Left ventricle myocardium inferior (tissue), 1 donor: ENCODE results near the gene MRPL41. TPM values are rescaled to one million over a fixed set of nuclear protein-coding genes. Genes with fewer than 3 reads are reported as not detected.
"Not testable (repeated sequence)": the region's sequence is repeated elsewhere in the genome, so short reads cannot be mapped to it uniquely, and the experiment has no call there.

Experiments
- DNase-seq: peaks from one replicate; pipeline ENCODE4 v3.0.0-alpha.2; 2020
- H3K27ac ChIP-seq: fragments of 200-600 bp; replicated peaks from 2 replicates; pipeline ENCODE4 v1.8.0; 2021
- H3K27me3 ChIP-seq: fragments of 200-600 bp; 2 replicates; pipeline ENCODE4 v1.8.0; 2021; ENCODE audit warnings: low read depth
- H3K36me3 ChIP-seq: fragments of 200-600 bp; 2 replicates; pipeline ENCODE4 v1.8.0; 2021
- H3K4me1 ChIP-seq: fragments of 200-600 bp; 2 replicates; pipeline ENCODE4 v1.8.0; 2021
- H3K4me3 ChIP-seq: fragments of 200-600 bp; 2 replicates; pipeline ENCODE4 v1.8.0; 2021; ENCODE audit warnings: mild to moderate bottlenecking, moderate library complexity
- H3K9me3 ChIP-seq: fragments of 200-600 bp; replicated peaks from 2 replicates; pipeline ENCODE4 v1.8.0; 2021
- CTCF ChIP-seq: fragments of 200-600 bp; IDR thresholded peaks from 2 replicates; pipeline ENCODE4 v1.8.0; 2021; ENCODE audit warnings: antibody characterized with exemption, mild to moderate bottlenecking, borderline replicate concordance
- intact Hi-C: fragments of 100-400 bp; cut with micrococcal nuclease; formaldehyde crosslinking; loops from one replicate; pipeline ENCODE4 v1.11.0; 2022
- total RNA-seq: library from RNA; stranded (reverse); fragmentation: NEBNext Ultra II Directional; extraction: Animal tissue kit (Norgen Biotek cat#: 25700); gene quantifications from one replicate; pipeline ENCODE4 v1.2.1, GENCODE V29; 2021
- donor health status: DM: no; HTN: yes; CAD: no; lungs with severe emphysema.

The MRPL41 gene
- total RNA-seq, 1 donor from 2014 or later: 233 TPM

GRCh38 chr9:137545123-137545522 lies 6.6 kb upstream of the MRPL41 start:
- DNase-seq: no peak
- peaks cover 33% of the 10 kb centered on the region for H3K36me3 ChIP-seq
- no peak overlapping the region for H3K4me3 ChIP-seq
- TF ChIP-seq CTCF: no peak
- peaks cover 3% of the 10 kb centered on the region for H3K9me3 ChIP-seq
- intact Hi-C loops: no loop called here
- no peaks in the 10 kb centered on the region for H3K27me3 ChIP-seq
- H3K4me1 ChIP-seq: peaks cover 38% of the 10 kb centered on the region
- H3K27ac ChIP-seq: no peak overlapping the region

- intact Hi-C loops: no loop called here
- peaks cover 6% of the 10 kb centered on the region for H3K36me3 ChIP-seq
- H3K9me3 ChIP-seq: peaks cover 3% of the 10 kb centered on the region
- H3K27ac ChIP-seq: peak overlapping the region; percentile 9
- DNase-seq: no peak
- no peak overlapping the region for H3K4me3 ChIP-seq
- H3K27me3 ChIP-seq: no peaks in the 10 kb centered on the region
- peaks cover 51% of the 10 kb centered on the region for H3K4me1 ChIP-seq
- no peak for TF ChIP-seq CTCF
Observed at GRCh38 chr9:137547687-137548543, 3.8 kb upstream of the MRPL41 start.

- DNase-seq: peak; percentile 91
- Histone ChIP-seq H3K9me3 (peaks cover 3% of the 10 kb centered on the region), H3K36me3 (peaks cover 15% of the 10 kb centered on the region), H3K27ac (peak within 1 kb of the TSS; percentile 99), H3K27me3 (no peaks in the 10 kb centered on the region), H3K4me1 (peaks cover 48% of the 10 kb centered on the region), H3K4me3 (peak within 1 kb of the TSS; percentile 97)
- intact Hi-C loops: no loop called here
- TF ChIP-seq CTCF: no peak
Observed at GRCh38 chr9:137550231-137550621, 1.5 kb upstream of the MRPL41 start, which contains the start of gene PNPLA7. Gene PNPLA7, minus strand, starts transcription at chr9:137550402. Its CDS starts 205 bp downstream, at chr9:137550197.

- Histone ChIP-seq H3K36me3 (peaks cover 22% of the 10 kb centered on the region), H3K4me3 (peak overlapping the region; percentile 97), H3K27ac (peak overlapping the region; percentile 99), H3K4me1 (peaks cover 53% of the 10 kb centered on the region)
- DNase-seq, intact Hi-C loops, H3K9me3 ChIP-seq, H3K27me3 ChIP-seq: not testable (repeated sequence)
Observed at GRCh38 chr9:137550958-137551263, 768 bp upstream of the MRPL41 start.

- no peaks in the 10 kb centered on the region for H3K9me3 ChIP-seq
- DNase-seq: no peak
- intact Hi-C loops: no loop called here
- H3K4me3 ChIP-seq: peak overlapping the region; percentile 97
- peak overlapping the region; percentile 99 for H3K27ac ChIP-seq
- H3K36me3 ChIP-seq: peaks cover 35% of the 10 kb centered on the region
- H3K27me3 ChIP-seq: no peaks in the 10 kb centered on the region
- H3K4me1 ChIP-seq: peaks cover 60% of the 10 kb centered on the region
- no peak for TF ChIP-seq CTCF
Observed at GRCh38 chr9:137552022-137552768, 516 bp downstream of the MRPL41 start.

- DNase-seq, H3K9me3 ChIP-seq, H3K27me3 ChIP-seq, H3K27ac ChIP-seq, intact Hi-C loops, H3K4me3 ChIP-seq: not testable (repeated sequence)
- peaks cover 50% of the 10 kb centered on the region for H3K36me3 ChIP-seq
- H3K4me1 ChIP-seq: peaks cover 47% of the 10 kb centered on the region
Observed at GRCh38 chr9:137553654-137554053, 2.0 kb downstream of the MRPL41 start.
